SIG-M5 (cell line): ENCODE results near the gene MYH9.
"Not testable (repeated sequence)": the region's sequence is repeated elsewhere in the genome, so short reads cannot be mapped to it uniquely, and the experiment has no call there.

Experiments used
- DNase-seq: peaks from one replicate; lab custom pipeline; 2025; lab: John Stamatoyannopoulos, UW

Gene MYH9

DNA sequence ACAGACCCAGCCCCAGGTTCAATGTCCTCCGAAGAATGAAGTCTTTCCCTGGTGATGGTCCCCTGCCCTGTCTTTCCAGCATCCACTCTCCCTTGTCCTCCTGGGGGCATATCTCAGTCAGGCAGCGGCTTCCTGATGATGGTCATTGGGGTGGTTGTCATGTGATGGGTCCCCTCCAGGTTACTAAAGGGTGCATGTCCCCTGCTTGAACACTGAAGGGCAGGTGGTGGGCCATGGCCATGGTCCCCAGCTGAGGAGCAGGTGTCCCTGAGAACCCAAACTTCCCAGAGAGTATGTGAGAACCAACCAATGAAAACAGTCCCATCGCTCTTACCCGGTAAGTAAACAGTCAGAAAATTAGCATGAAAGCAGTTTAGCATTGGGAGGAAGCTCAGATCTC lies 120.7 kb downstream of the MYH9 start:
- DNase-seq = no peak

DNA sequence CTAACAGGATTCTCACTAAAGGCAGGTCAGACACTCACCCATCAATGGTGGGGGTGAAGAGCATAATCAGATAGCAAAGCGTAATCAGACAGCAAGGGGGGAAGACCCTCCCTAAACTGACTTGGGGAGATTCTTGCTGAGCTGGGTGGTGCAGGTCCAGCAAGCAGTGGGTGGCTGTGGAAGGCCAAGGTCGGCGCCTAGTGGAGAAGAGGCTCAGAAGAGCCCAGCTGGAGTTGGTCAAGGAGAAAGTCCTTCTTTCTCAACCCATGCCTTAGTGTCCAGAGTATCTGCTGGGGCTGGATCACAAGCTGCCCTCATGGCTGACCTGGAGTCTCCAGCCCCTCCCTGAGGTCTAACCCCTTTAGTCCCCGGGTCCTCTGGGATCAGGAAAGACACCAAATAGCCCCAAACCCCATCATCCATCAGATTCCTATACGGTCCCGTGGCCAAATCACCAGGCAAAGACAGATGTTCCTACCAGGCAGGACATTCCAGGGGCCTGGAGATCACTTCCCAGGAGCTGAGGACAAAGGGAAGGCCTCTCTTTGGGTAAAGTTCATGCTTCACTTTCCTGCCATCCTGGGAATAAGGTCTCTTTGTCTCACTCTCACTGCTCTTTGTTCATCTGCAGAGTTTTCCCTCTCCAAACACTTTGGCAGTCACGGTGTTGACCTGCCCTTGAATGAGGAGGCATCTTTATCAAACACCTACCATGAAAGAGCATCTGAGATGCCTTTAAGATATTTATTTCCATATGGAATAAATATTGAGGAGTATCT lies 123.7 kb downstream of the MYH9 start:
- DNase-seq = not testable (repeated sequence)

DNA sequence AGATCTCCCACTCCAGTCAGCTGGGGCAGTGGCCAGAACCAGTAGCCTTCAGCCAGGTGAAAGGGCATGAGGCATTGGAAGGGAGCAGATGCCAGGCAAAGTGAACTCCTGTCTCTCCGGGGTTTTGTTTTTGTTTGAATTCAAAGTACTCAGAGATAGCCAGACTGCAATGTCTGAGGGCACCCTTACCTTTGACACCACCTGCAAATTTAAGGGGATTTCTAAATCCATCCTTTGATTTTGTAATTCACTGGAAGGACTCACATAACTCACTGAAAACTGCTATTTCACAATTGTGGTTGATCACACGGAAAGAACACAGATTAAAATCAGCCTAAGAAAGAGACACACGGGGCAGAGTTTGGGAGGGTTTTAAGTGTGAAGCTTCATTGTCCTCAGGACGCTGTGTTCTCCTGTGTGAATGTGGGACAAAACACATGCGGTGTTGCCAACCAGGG lies 124.5 kb downstream of the MYH9 start:
- DNase-seq = not testable (repeated sequence)

GRCh38 chr22:36262307-36262706 lies 125.5 kb downstream of the MYH9 start:
- not testable (repeated sequence) for DNase-seq

DNA sequence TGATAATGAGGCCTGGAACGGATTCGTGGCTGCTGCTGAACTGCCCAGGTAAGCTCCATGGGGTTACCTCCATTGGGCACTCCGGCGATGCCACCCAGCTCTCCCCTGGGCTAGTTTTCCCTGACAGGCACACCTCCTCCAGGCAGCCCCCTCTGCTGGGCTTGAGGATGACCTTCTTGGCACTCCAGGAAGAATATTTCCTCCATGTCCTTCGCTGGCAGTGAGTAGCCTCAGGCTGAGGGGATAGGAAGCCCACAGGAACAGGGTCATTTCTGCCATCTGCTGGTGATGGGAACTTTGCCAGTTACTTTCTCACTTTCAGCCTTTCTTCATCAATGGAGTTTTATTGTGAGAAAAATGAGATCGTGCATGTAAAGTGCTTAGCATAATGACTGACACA lies 126.1 kb downstream of the MYH9 start:
- not testable (repeated sequence) for DNase-seq

- no peak for DNase-seq
Observed at GRCh38 chr22:36259615-36260300, 128.0 kb downstream of the MYH9 start.

GRCh38 chr22:36258701-36259614 lies 128.8 kb downstream of the MYH9 start:
- no peak for DNase-seq

- no peak for DNase-seq
Observed at GRCh38 chr22:36257948-36258670, 129.7 kb downstream of the MYH9 start.

DNA sequence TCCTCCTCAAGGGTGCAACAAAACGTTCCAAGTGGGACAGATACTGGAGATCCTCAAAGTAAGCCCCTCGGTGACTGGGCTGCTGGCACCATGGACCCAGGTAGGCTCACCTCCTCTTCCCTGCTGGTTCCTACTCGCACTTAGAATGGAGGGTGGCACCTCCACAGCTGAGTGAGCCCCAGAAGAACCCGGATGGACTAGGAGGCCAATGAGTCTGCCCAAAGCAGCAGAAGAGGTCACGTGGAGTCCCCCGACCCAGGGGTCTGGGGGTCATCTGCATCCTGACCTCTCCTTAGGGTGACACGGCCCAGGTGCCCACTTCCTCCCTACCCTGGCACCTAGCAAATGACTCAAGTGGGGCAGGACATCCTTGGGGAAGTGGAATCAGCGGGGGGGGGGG lies 130.5 kb downstream of the MYH9 start:
- no peak for DNase-seq

DNA sequence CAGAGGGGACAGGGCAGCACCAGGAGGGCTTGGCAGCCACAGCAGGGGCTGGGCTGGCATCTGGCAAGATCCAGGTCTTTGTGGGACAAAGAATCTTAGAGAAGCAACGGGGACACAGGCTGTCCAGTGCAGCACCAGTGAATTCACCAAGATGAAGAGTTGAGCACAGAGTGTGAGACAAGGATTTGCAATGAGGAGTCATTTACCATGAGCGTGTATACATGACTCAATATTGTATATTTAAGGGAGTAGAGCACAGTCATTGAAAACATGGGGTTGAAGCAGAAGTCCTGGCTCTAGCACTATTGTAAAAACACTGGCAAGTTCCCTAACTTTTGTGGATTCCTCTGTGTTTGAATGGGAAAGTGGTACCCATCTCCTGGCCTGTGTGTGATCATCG lies 131.3 kb downstream of the MYH9 start:
- no peak for DNase-seq

DNA sequence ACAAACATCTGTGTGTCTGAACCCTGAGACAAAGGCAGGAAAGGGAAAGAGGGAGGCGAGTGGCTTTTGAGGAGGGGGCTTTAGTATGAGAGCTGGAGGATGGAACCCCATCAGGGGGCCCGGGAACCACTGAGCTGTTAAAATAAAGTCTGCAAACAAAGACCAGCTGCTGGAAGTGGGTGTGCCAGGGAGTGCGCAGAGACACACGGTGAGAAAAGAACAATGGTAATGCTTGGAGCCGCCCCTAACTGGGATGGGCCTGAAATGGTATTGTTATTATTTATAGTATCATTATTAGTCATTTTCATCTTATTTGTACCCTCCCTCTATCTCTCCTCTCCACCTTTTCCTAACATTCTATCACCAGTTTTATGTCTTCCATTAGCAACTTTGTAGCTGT lies 132.2 kb downstream of the MYH9 start:
- DNase-seq = not testable (repeated sequence)

GRCh38 chr22:36253523-36254490 lies 134.0 kb downstream of the MYH9 start:
- DNase-seq = no peak

DNA sequence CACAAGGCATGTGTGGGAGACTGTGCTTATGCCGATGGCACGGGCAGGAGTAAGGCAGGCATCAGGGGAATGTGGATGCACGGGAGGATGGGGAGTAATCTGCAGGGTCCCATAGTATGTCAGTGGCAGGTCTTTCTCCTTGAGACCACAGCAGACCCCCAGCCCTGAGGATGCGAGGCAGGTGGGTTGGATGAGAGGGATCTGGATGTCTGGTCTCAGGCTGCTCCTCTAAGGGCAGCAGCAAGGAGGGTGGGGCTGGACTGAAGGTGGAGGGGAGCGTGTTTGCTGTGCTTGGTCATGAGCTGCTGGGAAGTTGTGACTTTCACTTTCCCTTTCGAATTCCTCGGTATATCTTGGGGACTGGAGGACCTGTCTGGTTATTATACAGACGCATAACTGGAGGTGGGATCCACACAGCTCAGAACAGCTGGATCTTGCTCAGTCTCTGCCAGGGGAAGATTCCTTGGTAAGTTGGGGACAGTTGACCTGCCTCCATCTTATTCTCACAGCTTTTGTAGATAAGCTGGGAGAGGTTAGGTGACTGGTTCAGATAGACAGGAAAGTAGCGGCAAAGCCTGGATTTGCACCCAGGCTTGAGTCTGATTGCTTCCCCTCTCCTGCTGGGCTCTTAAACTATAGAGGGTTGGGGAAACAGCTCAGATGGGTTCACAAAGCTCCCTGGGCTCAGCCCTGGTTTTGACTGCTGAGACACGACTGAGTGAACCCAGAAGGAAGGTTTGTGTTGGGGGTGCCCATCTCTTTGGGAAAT lies 134.8 kb downstream of the MYH9 start, which contains the start of gene APOL1:
Gene APOL1 (plus strand): TSS at position 380 of the 769 bp plus-strand sequence. CDS start 1,823 bp downstream, outside the sequence.
- no peak for DNase-seq

DNA sequence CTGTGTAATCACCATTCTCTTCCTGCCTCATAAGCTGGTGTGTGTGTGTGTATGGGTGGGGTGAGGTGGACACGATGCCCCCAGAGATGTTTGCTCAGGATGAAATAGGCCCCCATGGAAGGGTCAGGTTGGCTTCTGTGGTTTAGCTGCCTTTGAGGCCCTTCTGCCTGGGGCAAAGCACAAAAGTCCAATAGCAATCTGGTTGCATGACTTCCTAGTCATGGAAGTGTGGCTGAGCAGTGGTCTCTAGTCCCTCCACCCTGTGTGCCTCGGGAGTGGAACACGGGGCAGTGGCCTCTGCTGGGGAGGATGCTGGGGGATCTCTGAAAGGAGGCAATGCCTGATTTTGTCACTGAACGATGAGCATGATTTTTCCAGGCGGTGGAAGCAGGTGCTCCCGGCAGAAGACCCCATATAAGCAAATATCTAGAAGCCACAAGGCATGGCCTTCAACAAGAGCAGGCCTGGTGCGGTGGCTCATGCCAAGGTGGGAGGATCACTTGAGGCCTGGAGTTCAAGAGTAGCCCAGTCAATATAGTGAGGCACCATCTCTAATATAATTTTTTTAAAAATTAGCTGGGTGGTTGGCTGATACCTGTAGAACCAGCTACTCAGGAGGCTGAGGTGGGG lies 135.7 kb downstream of the MYH9 start:
- not testable (repeated sequence) for DNase-seq

- not testable (repeated sequence) for DNase-seq
Observed at GRCh38 chr22:36250292-36250960, 137.3 kb downstream of the MYH9 start.

DNA sequence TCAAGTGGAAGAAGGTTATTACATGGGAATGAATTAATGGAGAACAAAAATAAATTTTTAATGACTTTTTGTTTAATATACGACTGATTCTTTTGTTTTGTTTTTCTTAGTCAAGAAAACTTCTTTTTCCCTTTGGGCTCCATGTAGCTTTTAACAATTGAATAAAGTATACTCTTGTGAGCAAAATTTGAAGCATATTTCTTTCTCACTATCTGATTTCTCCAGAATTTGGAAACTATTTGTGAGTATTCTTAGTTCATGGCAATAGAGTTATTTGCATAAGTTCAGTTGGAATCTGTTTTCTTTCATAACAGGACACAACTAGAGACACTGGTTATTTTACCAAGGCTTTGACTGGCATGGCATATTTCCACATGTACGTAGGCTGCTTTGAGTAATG lies 138.6 kb downstream of the MYH9 start:
- DNase-seq = no peak

- no peak for DNase-seq
Observed at GRCh38 chr22:36247955-36248354, 139.8 kb downstream of the MYH9 start.

DNA sequence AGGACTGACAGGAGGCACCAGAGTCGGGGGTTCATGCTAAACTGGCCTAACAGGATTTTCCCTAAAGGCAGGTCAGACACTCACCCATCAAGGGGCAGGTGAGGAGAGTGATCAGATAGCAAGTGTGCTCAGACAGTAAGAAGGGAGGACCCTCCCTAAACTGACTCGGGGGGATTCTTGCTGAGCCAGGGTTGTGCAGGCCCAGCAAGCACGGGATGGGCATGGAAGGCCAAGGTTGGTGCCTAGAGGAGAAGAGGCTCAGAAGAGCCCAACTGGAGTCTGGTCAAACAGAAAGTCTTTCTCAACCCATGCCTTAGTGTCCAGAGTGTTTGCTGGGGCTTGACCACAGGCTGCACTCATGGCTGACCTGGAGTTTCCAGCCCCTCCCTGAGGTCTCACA lies 141.0 kb downstream of the MYH9 start:
- DNase-seq = no peak
